Activated CD4-positive, alpha-beta T cell treated with anti-CD3 and anti-CD28 coated beads, Interleukin-2, amount 10 ng/mL, durations not matched to agents 7 days and 5 days (primary cell): Measurements from ENCODE around the gene TSPEAR. TPM values are rescaled to one million over a fixed set of nuclear protein-coding genes. Genes with fewer than 3 reads are reported as not detected.

ENCODE experiments used
- CTCF ChIA-PET: fragments of 350-600 bp; sonication (Branson Sonifier 250); formaldehyde crosslinking; loops from one replicate; lab custom pipeline; 2021; ENCODE audit warnings: antibody characterized with exemption; lab: Charles Lee
- POLR2A ChIA-PET: fragments of 350-600 bp; sonication (Branson Sonifier 250); formaldehyde crosslinking; loops from one replicate; lab custom pipeline; 2021; ENCODE audit warnings: antibody characterized with exemption; lab: Charles Lee
- DNase-seq: peaks from one replicate; pipeline ENCODE4 v3.0.0-alpha.2; 2020
- H3K27ac Mint-ChIP-seq: one replicate; pipeline ENCODE4 v1.8.0; 2021; ENCODE audit warnings: mild to moderate bottlenecking, moderate library complexity, mixed read lengths
- H3K27me3 Mint-ChIP-seq: one replicate; pipeline ENCODE4 v1.8.0; 2021; ENCODE audit warnings: mixed read lengths
- H3K36me3 Mint-ChIP-seq: one replicate; pipeline ENCODE4 v1.8.0; 2021; ENCODE audit warnings: low read depth, mixed read lengths
- H3K4me1 Mint-ChIP-seq: one replicate; pipeline ENCODE4 v1.8.0; 2021; ENCODE audit warnings: mixed read lengths
- H3K4me3 Mint-ChIP-seq: one replicate; pipeline ENCODE4 v1.8.0; 2021; ENCODE audit warnings: mild to moderate bottlenecking, moderate library complexity, mixed read lengths
- H3K9me3 Mint-ChIP-seq: one replicate; pipeline ENCODE4 v1.8.0; 2021; ENCODE audit warnings: mixed read lengths
- total RNA-seq, 2 experiments: library from RNA; stranded (reverse); gene quantifications; one replicate each; pipeline ENCODE4 v1.2.3, GENCODE V29; 2021

Gene TSPEAR
- total RNA-seq, 2 experiments from 2014 or later, result not detected

GRCh38 chr21:44539046-44539445 is 172.3 kb downstream of the TSPEAR start:
- Mint-ChIP-seq H3K27ac (no peak overlapping the region), H3K27me3 (no peaks in the 10 kb centered on the region), H3K9me3 (peaks cover 6% of the 10 kb centered on the region), H3K4me1 (no peaks in the 10 kb centered on the region), H3K4me3 (no peak overlapping the region), H3K36me3 (no peaks in the 10 kb centered on the region)
- DNase-seq, result no peak
- CTCF ChIA-PET, result no interaction called here
- POLR2A ChIA-PET, result interaction anchor here (0.6 kb wide), 1 partner anchor 466 kb away, joined by 4 read pairs; no protein-coding TSS in a partner anchor

- no peak overlapping the region for H3K27ac Mint-ChIP-seq
- no peaks in the 10 kb centered on the region for H3K27me3 Mint-ChIP-seq
- ChIA-PET POLR2A (interaction anchor here (0.6 kb wide), 1 partner anchor 465 kb away, joined by 4 read pairs; no protein-coding TSS in a partner anchor), CTCF (interaction anchor here (1.9 kb wide), 1 partner anchor 28 kb away, joined by 7 read pairs; no protein-coding TSS in a partner anchor)
- H3K4me3 Mint-ChIP-seq, result no peak overlapping the region
- no peaks in the 10 kb centered on the region for H3K4me1 Mint-ChIP-seq
- H3K9me3 Mint-ChIP-seq, result peaks cover 6% of the 10 kb centered on the region
- no peaks in the 10 kb centered on the region for H3K36me3 Mint-ChIP-seq
- DNase-seq, result no peak
Observed at GRCh38 chr21:44537930-44538911, 173.2 kb downstream of the TSPEAR start.

GRCh38 chr21:44535963-44536362 is 175.4 kb downstream of the TSPEAR start:
- Mint-ChIP-seq H3K27ac (no peak overlapping the region), H3K4me3 (no peak overlapping the region), H3K4me1 (no peaks in the 10 kb centered on the region), H3K27me3 (no peaks in the 10 kb centered on the region), H3K36me3 (no peaks in the 10 kb centered on the region), H3K9me3 (peaks cover 1% of the 10 kb centered on the region)
- no peak for DNase-seq
- ChIA-PET CTCF (interaction anchor here (0.5 to 1.0 kb wide), 2 partner anchors 39 to 115 kb away, joined by 3 read pairs; no protein-coding TSS in a partner anchor), POLR2A (no interaction called here)

GRCh38 chr21:44534688-44535087 is 176.7 kb downstream of the TSPEAR start:
- CTCF ChIA-PET, result no interaction called here
- no peak for DNase-seq
- no peak overlapping the region for H3K27ac Mint-ChIP-seq
- POLR2A ChIA-PET, result no interaction called here
- no peaks in the 10 kb centered on the region for H3K9me3 Mint-ChIP-seq
- no peaks in the 10 kb centered on the region for H3K36me3 Mint-ChIP-seq
- H3K27me3 Mint-ChIP-seq, result no peaks in the 10 kb centered on the region
- no peaks in the 10 kb centered on the region for H3K4me1 Mint-ChIP-seq
- H3K4me3 Mint-ChIP-seq, result no peak overlapping the region

GRCh38 chr21:44533891-44534627 is 177.3 kb downstream of the TSPEAR start:
- no peaks in the 10 kb centered on the region for H3K27me3 Mint-ChIP-seq
- ChIA-PET CTCF (interaction anchor here (0.6 kb wide), 1 partner anchor 109 kb away, joined by 4 read pairs; no protein-coding TSS in a partner anchor), POLR2A (no interaction called here)
- no peaks in the 10 kb centered on the region for H3K9me3 Mint-ChIP-seq
- H3K4me3 Mint-ChIP-seq, result no peak overlapping the region
- H3K4me1 Mint-ChIP-seq, result no peaks in the 10 kb centered on the region
- no peak for DNase-seq
- no peak overlapping the region for H3K27ac Mint-ChIP-seq
- H3K36me3 Mint-ChIP-seq, result no peaks in the 10 kb centered on the region

GRCh38 chr21:44533121-44533890 is 178.1 kb downstream of the TSPEAR start:
- no peaks in the 10 kb centered on the region for H3K4me1 Mint-ChIP-seq
- DNase-seq, result no peak
- H3K4me3 Mint-ChIP-seq, result no peak overlapping the region
- H3K36me3 Mint-ChIP-seq, result no peaks in the 10 kb centered on the region
- ChIA-PET POLR2A (no interaction called here), CTCF (interaction anchor here (0.6 kb wide), 1 partner anchor 110 kb away, joined by 4 read pairs; no protein-coding TSS in a partner anchor)
- H3K27me3 Mint-ChIP-seq, result no peaks in the 10 kb centered on the region
- H3K27ac Mint-ChIP-seq, result no peak overlapping the region
- no peaks in the 10 kb centered on the region for H3K9me3 Mint-ChIP-seq

GRCh38 chr21:44532712-44533111 is 178.7 kb downstream of the TSPEAR start:
- no peak for DNase-seq
- H3K27me3 Mint-ChIP-seq, result no peaks in the 10 kb centered on the region

GRCh38 chr21:44531606-44532564 is 179.5 kb downstream of the TSPEAR start:
- no peaks in the 10 kb centered on the region for H3K27me3 Mint-ChIP-seq
- CTCF ChIA-PET, result interaction anchor here (0.6 to 1.4 kb wide), 3 partner anchors 9 to 21 kb away, joined by 3 to 4 read pairs (median 4); no protein-coding TSS in a partner anchor
- H3K9me3 Mint-ChIP-seq, result no peaks in the 10 kb centered on the region
- no peak overlapping the region for H3K4me3 Mint-ChIP-seq
- no peaks in the 10 kb centered on the region for H3K4me1 Mint-ChIP-seq
- no peak overlapping the region for H3K27ac Mint-ChIP-seq
- POLR2A ChIA-PET, result no interaction called here
- no peaks in the 10 kb centered on the region for H3K36me3 Mint-ChIP-seq
- no peak for DNase-seq

More at GRCh38 chr21:44532712-44533111, 178.7 kb downstream of the TSPEAR start:
- H3K27ac Mint-ChIP-seq, result no peak overlapping the region
- ChIA-PET CTCF (no interaction called here), POLR2A (no interaction called here)
- H3K36me3 Mint-ChIP-seq, result no peaks in the 10 kb centered on the region
- no peaks in the 10 kb centered on the region for H3K4me1 Mint-ChIP-seq
- no peak overlapping the region for H3K4me3 Mint-ChIP-seq
- no peaks in the 10 kb centered on the region for H3K9me3 Mint-ChIP-seq

- no peaks in the 10 kb centered on the region for H3K27me3 Mint-ChIP-seq
- H3K36me3 Mint-ChIP-seq, result no peaks in the 10 kb centered on the region
- CTCF ChIA-PET, result interaction anchor here (1.0 to 1.4 kb wide), 2 partner anchors 15 to 21 kb away, joined by 3 to 4 read pairs; no protein-coding TSS in a partner anchor
- no peaks in the 10 kb centered on the region for H3K4me1 Mint-ChIP-seq
- H3K4me3 Mint-ChIP-seq, result no peak overlapping the region
- no peak overlapping the region for H3K27ac Mint-ChIP-seq
- no peak for DNase-seq
- POLR2A ChIA-PET, result no interaction called here
- no peaks in the 10 kb centered on the region for H3K9me3 Mint-ChIP-seq
Observed at GRCh38 chr21:44530903-44531605, 180.3 kb downstream of the TSPEAR start.

- H3K4me3 Mint-ChIP-seq, result no peak overlapping the region
- H3K27me3 Mint-ChIP-seq, result no peaks in the 10 kb centered on the region
- ChIA-PET POLR2A (no interaction called here), CTCF (interaction anchor here (1.0 to 1.4 kb wide), 2 partner anchors 14 to 20 kb away, joined by 3 to 4 read pairs; no protein-coding TSS in a partner anchor)
- H3K9me3 Mint-ChIP-seq, result peaks cover 2% of the 10 kb centered on the region
- peak overlapping the region; percentile 6 for H3K27ac Mint-ChIP-seq
- no peak for DNase-seq
- H3K36me3 Mint-ChIP-seq, result no peaks in the 10 kb centered on the region
- H3K4me1 Mint-ChIP-seq, result no peaks in the 10 kb centered on the region
Observed at GRCh38 chr21:44530221-44530902, 181.0 kb downstream of the TSPEAR start.
